ENCODE data around the gene MTCL1. TPM values are rescaled to one million over a fixed set of nuclear protein-coding genes. Genes with fewer than 3 reads are reported as not detected.

The MTCL1 gene
- total and polyA plus RNA-seq, 8 donors, result 7.1 to 16.0 (median 11.9) TPM

DNA sequence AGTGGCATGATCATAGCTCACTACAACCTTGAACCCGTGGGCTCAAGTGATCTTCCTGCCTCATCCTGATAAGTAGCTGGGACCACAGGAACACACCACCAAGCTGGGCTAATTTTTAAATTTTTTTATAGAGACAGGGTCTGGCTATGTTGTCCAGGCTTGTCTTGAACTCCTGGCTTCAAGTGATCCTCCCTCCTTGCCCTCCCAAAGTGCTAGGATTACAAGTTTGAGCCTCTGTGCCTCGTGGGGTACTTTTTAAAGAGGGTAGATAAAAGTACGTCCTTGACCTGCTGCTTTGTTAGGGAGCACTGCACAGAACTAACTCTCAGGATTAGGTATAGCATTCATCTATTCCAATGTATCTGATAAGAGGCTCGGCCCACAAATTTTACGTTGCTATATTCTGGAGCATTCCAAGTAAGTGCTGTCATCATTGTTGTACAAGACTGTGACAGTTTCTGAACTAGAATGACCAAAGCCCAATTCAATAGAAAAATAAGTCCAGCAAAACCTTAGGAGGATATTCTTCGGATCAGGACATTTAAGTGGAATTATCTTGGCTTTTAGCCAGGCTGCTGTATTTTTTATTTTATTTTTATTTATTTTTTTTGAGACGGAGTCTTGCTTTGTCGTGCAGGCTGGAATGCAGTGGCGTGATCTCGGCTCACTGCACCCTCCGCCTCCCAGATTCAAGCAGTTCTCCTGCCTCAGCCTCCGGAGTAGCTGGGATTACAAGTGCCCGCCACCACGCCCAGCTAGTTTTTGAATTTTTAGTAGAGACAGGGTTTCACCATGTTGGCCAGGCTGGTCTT is 4.1 kb downstream of the MTCL1 start:
- no peak overlapping the region for H3K27ac ChIP-seq
- peaks cover 8 to 15% of the 10 kb centered on the region in 2 donors for H3K4me1 ChIP-seq
- intact Hi-C loops (cut with DNase I), result no loop called here
- ATAC-seq, result no peak
- TF ChIP-seq, protein P1, sequence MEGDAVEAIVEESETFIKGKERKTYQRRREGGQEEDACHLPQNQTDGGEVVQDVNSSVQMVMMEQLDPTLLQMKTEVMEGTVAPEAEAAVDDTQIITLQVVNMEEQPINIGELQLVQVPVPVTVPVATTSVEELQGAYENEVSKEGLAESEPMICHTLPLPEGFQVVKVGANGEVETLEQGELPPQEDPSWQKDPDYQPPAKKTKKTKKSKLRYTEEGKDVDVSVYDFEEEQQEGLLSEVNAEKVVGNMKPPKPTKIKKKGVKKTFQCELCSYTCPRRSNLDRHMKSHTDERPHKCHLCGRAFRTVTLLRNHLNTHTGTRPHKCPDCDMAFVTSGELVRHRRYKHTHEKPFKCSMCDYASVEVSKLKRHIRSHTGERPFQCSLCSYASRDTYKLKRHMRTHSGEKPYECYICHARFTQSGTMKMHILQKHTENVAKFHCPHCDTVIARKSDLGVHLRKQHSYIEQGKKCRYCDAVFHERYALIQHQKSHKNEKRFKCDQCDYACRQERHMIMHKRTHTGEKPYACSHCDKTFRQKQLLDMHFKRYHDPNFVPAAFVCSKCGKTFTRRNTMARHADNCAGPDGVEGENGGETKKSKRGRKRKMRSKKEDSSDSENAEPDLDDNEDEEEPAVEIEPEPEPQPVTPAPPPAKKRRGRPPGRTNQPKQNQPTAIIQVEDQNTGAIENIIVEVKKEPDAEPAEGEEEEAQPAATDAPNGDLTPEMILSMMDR (IDR thresholded peaks at IDR 0.05), result no peak
- no peaks in the 10 kb centered on the region for H3K9me3 ChIP-seq
- peaks cover 8 to 53% of the 10 kb centered on the region in 2 donors for H3K27me3 ChIP-seq
- DNase-seq, result no peak
- no peak overlapping the region for H3K4me3 ChIP-seq
- no peaks in the 10 kb centered on the region for H3K36me3 ChIP-seq

DNA sequence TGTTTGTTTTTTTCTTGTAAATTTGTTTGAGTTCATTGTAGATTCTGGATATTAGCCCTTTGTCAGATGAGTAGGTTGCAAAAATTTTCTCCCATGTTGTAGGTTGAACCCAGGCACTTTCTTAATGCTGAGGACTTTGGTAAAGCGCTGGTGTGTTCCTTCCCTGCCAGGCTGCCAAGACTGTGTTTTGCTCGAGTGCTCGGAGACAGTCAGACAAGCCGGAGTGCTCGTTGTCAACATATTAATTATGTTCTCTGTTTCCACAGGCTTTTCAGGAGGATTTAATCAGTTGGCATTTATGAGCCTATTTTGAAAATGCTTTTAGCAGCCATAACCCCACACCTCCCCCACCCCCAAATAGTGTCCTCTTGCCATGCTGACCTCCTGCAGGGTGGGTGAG is 6.4 kb downstream of the MTCL1 start:
- Histone ChIP-seq H3K9me3 (no peaks in the 10 kb centered on the region), H3K27me3 (peaks cover 3 to 35% of the 10 kb centered on the region in 2 donors), H3K4me3 (no peak overlapping the region), H3K36me3 (no peaks in the 10 kb centered on the region), H3K27ac (no peak overlapping the region), H3K4me1 (peaks cover 3 to 6% of the 10 kb centered on the region in 2 donors)
- ATAC-seq (no peak), DNase-seq (no peak)
- intact Hi-C loops (cut with DNase I), result no loop called here
- TF ChIP-seq, protein P1 (IDR thresholded peaks at IDR 0.05), result no peak

DNA sequence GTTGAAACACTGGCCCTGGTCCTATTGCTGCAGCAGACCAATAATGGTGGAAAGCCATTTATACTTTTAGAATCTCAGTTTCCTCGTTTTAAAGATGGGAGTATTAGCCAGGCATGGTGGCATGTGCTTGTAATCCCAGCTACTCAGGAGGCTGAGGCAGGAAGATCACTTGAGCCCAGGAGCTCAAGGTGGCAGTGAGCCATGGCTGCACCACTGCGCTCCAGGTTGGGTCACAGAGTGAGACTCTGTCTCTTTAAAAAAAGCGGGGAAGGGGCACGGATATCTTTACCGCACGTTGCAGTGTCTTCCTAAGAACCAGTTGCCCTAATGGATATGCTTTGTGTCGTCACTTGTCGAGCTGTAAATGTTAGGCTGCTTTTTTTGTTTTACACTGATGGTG is 8.3 kb downstream of the MTCL1 start:
- Histone ChIP-seq H3K27ac (no peak overlapping the region), H3K4me3 (no peak overlapping the region), H3K4me1 (no peaks in the 10 kb centered on the region), H3K36me3 (no peaks in the 10 kb centered on the region), H3K27me3 (peaks cover 0 to 15% of the 10 kb centered on the region in 2 donors), H3K9me3 (no peaks in the 10 kb centered on the region)
- intact Hi-C loops (cut with DNase I), result no loop called here
- DNase-seq (no peak), ATAC-seq (no peak)
- TF ChIP-seq, protein P1 (IDR thresholded peaks at IDR 0.05), result no peak

DNA sequence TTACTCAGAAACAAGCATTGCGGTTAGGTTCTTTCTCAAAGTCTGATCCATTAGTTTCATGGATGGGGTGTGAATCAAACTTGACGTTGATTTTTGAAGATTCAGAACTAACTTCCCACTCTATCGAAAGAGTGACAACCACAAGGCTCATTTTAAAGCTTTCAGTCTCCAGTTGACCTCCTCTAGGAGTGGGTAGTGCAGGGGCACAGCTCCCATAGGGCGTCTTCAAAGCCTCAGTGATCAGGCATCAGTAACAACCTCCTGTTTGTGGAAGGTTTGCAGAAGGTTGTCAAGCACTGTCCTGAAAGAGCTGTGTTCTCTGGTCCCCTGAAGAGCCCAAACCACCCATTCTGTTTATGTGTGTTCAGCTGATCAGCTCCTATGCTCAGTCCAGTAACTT is 10.2 kb downstream of the MTCL1 start:
- TF ChIP-seq, protein P1 (IDR thresholded peaks at IDR 0.05), result no peak
- DNase-seq (no peak), ATAC-seq (no peak)
- Histone ChIP-seq H3K4me3 (no peak overlapping the region), H3K36me3 (no peaks in the 10 kb centered on the region), H3K4me1 (no peaks in the 10 kb centered on the region), H3K27ac (no peak overlapping the region), H3K27me3 (no peaks in the 10 kb centered on the region), H3K9me3 (no peaks in the 10 kb centered on the region)
- intact Hi-C loops (cut with DNase I), result no loop called here

DNA sequence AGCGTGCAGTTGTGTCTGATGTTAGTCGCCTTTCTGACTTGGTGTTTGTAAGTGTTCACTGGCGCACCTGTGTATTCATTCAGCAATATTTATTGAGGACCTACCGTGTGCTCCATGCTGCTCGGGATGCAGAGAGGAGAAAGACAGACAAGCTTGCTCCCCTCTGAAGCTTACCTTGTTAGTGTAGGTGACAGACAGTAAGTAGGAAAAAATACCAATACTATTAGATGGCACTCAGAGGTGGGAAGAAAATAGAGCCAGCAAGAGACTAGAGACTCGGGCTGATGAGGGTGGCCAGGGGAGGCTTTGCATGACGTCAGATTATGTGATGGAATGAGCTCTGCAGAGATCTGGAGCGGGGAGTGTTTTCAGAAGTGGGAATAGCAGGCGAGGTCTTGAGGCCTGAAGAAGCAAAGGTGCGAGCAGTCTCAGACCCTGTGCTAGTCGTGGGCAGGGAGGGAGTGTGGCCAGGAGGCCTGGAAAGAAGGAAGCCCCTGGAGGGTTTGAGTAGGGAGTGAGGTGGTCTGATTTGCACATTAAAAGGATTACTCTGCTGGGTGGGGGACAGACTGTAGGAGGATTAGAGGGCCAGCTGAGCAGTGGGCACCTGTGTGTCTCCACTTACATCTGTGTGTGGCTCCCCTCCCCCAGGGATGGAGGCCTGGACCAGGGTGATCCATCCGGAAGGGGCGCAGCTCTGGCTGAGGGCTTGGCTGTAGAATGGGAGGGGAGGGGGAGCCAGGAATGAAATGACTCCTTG is 11.8 kb downstream of the MTCL1 start:
- intact Hi-C loops (cut with DNase I), result no loop called here
- DNase-seq, result no peak
- no peaks in the 10 kb centered on the region for H3K27me3 ChIP-seq

More for the DNA sequence above, 11.8 kb downstream of the MTCL1 start:
- no peak overlapping the region for H3K4me3 ChIP-seq
- no peaks in the 10 kb centered on the region for H3K9me3 ChIP-seq
- no peak for ATAC-seq
- no peak overlapping the region for H3K27ac ChIP-seq
- TF ChIP-seq, protein P1 (IDR thresholded peaks at IDR 0.05), result no peak
- no peaks in the 10 kb centered on the region for H3K36me3 ChIP-seq
- no peaks in the 10 kb centered on the region for H3K4me1 ChIP-seq

Measured in left lung (tissue), 10 donors.